ENCODE data around the gene SLC27A4. TPM values are rescaled to one million over a fixed set of nuclear protein-coding genes. Genes with fewer than 3 reads are reported as not detected.

The SLC27A4 gene
- total RNA-seq, 1 donor from 2014 or later: 26.4 TPM

DNA sequence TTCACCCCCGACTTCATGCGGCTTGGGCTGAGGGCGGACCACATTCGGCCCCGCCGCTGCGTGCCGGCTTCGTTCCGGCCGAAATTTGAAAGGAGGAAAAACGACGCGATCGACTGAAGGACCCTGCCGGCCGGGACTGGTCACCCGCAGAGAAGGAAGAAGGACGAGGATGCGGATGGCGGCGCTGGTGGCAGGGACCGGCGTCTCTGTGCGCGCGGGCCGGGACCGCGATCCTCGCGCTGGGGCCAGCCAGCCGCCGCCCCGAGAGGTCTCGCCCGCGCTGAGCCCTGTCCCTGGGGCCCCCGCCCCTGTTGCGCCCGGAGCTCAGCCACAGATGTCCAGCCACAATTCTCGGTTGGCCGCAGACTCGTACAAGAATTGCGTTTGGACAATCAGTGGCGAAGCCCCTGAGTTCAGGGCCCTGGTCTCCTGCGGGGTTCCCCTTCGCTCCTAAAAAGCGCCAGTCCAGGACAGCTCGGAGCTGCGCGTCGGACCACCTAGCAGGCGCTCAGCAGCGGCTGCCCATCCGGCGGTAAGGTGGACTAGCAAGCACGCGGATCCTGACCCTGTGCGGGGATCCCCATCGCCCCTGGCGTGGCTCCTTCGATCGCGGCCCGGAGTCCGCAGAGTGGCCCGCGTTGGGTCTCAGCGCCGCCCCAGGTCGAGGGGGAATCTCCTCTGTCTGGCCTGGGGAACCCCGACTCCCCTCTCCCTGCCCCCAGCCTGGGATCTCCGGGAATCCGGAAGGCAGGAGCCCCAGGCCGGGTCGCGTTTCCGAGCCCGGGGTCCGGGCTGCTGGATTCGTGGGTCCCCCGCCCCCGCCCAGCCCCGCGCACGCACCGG, 52.2 kb downstream of the SLC27A4 start:
- Mint-ChIP-seq H3K4me1 (ENCODE audit: low read depth) (peaks cover 7% of the 10 kb centered on the region), H3K27ac (no peak overlapping the region), H3K27me3 (peaks cover 60% of the 10 kb centered on the region), H3K9me3 (ENCODE audit: low read depth) (no peaks in the 10 kb centered on the region), H3K36me3 (ENCODE audit: insufficient read depth) (peaks cover 8% of the 10 kb centered on the region), H3K4me3 (ENCODE audit: low read depth) (no peak overlapping the region)
- DNase-seq (ENCODE audit: low spot score, unreplicated experiment): no peak
- TF ChIP-seq CTCF (IDR thresholded peaks at IDR 0.05; ENCODE audit: unreplicated experiment): no peak

DNA sequence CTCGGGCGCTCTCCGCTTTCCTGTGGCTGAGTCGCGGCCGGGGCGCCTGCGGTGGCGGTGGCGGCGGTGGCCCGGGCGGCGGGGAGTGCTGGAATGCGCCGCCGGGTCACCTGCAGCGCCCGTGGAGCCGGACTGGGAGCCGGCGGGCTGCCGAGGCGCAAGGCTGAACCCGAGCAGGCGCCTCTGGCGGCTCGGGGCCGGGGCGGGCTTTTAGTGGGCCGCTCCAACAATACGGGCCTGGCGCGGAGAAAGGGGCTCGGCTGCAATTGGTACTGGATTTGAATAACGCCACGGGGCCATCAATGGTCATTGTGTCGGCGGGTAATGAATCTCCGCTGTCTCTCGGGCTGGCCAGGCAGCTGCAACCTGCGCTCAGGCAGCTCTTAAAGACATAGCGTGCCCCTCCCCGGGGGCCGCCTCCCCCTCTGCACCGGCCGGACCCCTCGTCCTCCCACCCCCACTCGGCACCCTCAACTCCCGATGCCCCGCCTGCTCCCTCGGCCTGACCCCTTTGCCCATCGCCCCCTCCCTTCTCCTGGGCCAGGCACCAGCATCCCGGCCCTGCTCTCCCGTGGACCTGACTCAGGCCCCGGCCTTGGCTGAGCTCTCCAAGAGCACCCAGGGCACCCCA, 52.9 kb downstream of the SLC27A4 start:
- Mint-ChIP-seq H3K27me3 (peaks cover 67% of the 10 kb centered on the region), H3K4me1 (ENCODE audit: low read depth) (peaks cover 7% of the 10 kb centered on the region), H3K4me3 (ENCODE audit: low read depth) (no peak overlapping the region), H3K9me3 (ENCODE audit: low read depth) (no peaks in the 10 kb centered on the region), H3K36me3 (ENCODE audit: insufficient read depth) (peaks cover 8% of the 10 kb centered on the region), H3K27ac (no peak overlapping the region)
- DNase-seq (ENCODE audit: low spot score, unreplicated experiment): peak; percentile 18
- TF ChIP-seq CTCF (IDR thresholded peaks at IDR 0.05; ENCODE audit: unreplicated experiment): no peak

DNA sequence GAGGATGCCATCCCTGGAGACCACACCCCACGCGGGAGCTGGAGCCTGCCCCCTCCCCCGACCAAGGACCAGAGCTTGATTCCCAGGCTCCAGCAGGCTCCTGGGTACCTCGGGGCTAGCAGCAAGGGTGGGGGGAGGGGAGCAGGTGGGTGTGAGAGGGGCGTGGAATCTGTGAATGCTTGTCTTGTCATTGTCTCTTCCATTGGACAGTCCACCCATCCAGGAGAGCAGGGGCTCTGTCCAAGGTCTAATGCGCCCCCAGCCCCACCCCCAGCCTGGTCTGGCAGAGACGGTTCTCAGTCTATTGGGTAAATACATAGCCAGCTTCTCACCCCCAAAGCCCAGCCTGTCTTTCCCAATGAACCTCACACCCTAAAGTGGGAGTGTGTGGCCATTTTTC, 53.6 kb downstream of the SLC27A4 start:
- Mint-ChIP-seq H3K36me3 (ENCODE audit: insufficient read depth) (peaks cover 7% of the 10 kb centered on the region), H3K27me3 (peaks cover 67% of the 10 kb centered on the region), H3K4me1 (ENCODE audit: low read depth) (peaks cover 7% of the 10 kb centered on the region), H3K27ac (no peak overlapping the region), H3K4me3 (ENCODE audit: low read depth) (no peak overlapping the region), H3K9me3 (ENCODE audit: low read depth) (no peaks in the 10 kb centered on the region)
- TF ChIP-seq CTCF (IDR thresholded peaks at IDR 0.05; ENCODE audit: unreplicated experiment): no peak
- DNase-seq (ENCODE audit: low spot score, unreplicated experiment): no peak

DNA sequence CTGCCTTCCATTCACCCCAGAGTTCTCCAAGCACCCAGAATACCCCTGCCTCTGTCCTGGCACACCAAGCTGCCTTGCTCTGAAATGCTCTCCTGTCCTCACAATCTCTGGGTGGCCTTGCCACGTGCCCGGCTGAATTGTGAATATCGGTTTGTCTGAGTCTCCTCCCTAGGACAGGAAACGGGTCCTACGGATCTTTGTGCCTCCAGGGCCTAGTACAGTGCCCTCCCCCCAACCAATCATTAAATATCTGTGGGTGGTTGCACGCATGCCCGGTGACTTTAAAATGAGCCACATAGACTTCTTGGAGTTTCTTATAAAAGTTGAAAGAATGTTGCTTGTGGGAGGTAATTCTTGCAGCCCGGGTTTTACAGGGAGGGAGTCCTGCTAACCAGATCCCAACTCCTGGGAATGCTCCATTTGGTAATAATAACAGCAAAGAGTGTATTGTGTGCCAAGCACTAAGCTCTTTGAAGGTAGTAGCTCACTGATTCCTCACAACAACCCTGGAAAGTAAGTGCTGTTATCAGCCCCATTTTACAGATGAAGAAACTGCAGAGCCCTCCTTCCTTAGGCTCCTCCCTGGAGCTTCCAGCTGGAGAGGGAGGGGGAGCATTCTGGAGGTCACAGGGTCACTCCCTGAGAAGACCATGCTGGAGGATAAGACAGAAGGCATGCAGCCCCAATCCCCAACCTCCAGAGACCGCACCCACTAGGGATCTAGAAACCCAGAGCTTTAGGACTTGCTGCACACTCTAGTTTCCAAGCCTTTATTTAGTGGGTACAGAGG, 54.2 kb downstream of the SLC27A4 start:
- peaks cover 7% of the 10 kb centered on the region for H3K4me1 Mint-ChIP-seq (ENCODE audit: low read depth)
- DNase-seq (ENCODE audit: low spot score, unreplicated experiment): no peak
- no peaks in the 10 kb centered on the region for H3K9me3 Mint-ChIP-seq (ENCODE audit: low read depth)
- H3K4me3 Mint-ChIP-seq (ENCODE audit: low read depth): no peak overlapping the region
- H3K36me3 Mint-ChIP-seq (ENCODE audit: insufficient read depth): peaks cover 5% of the 10 kb centered on the region
- no peak for TF ChIP-seq CTCF (IDR thresholded peaks at IDR 0.05; ENCODE audit: unreplicated experiment)
- H3K27me3 Mint-ChIP-seq: peaks cover 66% of the 10 kb centered on the region
- H3K27ac Mint-ChIP-seq: no peak overlapping the region

DNA sequence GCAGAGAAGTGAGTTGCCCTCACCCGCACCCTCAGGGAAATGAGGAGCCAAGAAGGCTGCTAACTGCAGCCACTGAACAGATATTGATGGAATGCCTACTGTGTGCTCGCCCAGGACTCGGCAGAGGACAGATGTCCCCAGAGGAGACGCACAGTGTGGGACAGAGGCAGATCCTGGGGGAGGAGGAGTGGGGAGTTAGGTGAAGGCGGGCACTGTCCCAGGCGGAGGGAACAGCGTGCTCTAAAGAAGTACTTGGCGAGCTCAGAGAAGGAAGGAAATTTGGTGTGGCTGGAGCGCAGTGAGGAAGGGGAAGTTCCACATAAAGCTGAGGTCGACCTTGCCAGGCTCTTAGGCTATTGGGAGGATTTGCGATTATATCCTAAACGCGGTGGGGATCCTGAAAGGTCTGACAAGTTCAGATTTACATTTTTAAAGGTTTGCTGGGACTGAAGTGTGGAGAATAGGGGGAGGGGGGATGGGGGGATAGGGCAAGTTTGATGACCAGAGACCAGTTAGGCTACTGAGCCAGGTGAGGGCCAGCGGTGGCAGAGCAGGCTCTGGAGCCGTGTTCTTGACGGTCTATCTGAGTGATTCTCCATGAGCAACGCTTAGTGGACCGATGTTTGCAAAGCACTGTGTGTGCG, 56.8 kb downstream of the SLC27A4 start:
- Mint-ChIP-seq H3K27me3 (peaks cover 61% of the 10 kb centered on the region), H3K4me3 (ENCODE audit: low read depth) (no peak overlapping the region), H3K9me3 (ENCODE audit: low read depth) (no peaks in the 10 kb centered on the region), H3K36me3 (ENCODE audit: insufficient read depth) (peaks cover 2% of the 10 kb centered on the region), H3K4me1 (ENCODE audit: low read depth) (peaks cover 4% of the 10 kb centered on the region), H3K27ac (peak overlapping the region; percentile 5)
- DNase-seq (ENCODE audit: low spot score, unreplicated experiment): no peak
- TF ChIP-seq CTCF (IDR thresholded peaks at IDR 0.05; ENCODE audit: unreplicated experiment): no peak
